PC-9 (cell line): ENCODE measurements around the gene ATP10B. TPM values are rescaled to one million over a fixed set of nuclear protein-coding genes. Genes with fewer than 3 reads are reported as not detected.

ENCODE experiments used
- BruUV-seq: library from RNA; stranded (reverse); fragments of 400-500 nt; replicated peaks from 2 replicates; lab custom pipeline; 2021; lab: Mats Ljungman, UMichigan
- CTCF ChIA-PET: fragments of 300-600 bp; sonication (Branson Sonifier 250); formaldehyde crosslinking; loops from one replicate; lab custom pipeline; 2022; ENCODE audit warnings: antibody characterized with exemption; lab: Charles Lee
- POLR2A ChIA-PET: fragments of 300-600 bp; sonication (Branson Sonifier 250); formaldehyde crosslinking; loops from one replicate; lab custom pipeline; 2022; ENCODE audit warnings: antibody characterized with exemption; ENCODE audit not compliant: unreplicated experiment; lab: Charles Lee
- DNase-seq, 2 experiments: peaks; one replicate each; pipeline versions ENCODE4 v3.0.0 to v3.0.0-alpha.2; 2015 to 2022; ENCODE audit warnings: mixed read lengths in 1 of 2
- H2AFZ ChIP-seq: fragments of 200-600 bp; sonication (generic); 2 replicates; pipeline ENCODE4 v1.8.1; 2017; ENCODE audit warnings: antibody characterized with exemption
- H3F3A ChIP-seq: fragments of 200-600 bp; sonication (generic); 2 replicates; pipeline ENCODE4 v1.8.1; 2017; ENCODE audit warnings: antibody characterized with exemption, mild to moderate bottlenecking, low read depth; ENCODE audit not compliant: insufficient read depth
- H3K27ac ChIP-seq: fragments of 200-600 bp; sonication (generic); 2 replicates; pipeline ENCODE4 v1.6.1; 2016; ENCODE audit warnings: mixed run types
- H3K27me3 ChIP-seq: fragments of 200-600 bp; sonication (generic); 2 replicates; pipeline ENCODE4 v1.6.1; 2016; ENCODE audit warnings: low read depth, mixed run types; ENCODE audit not compliant: insufficient read depth
- H3K36me3 ChIP-seq: fragments of 200-600 bp; sonication (generic); 2 replicates; pipeline ENCODE4 v1.6.1; 2016; ENCODE audit warnings: low read depth, mixed run types
- H3K4me1 ChIP-seq: fragments of 200-600 bp; sonication (generic); replicated peaks from 2 replicates; pipeline ENCODE4 v1.6.1; 2016; ENCODE audit warnings: mixed run types; ENCODE audit not compliant: insufficient read depth
- H3K4me2 ChIP-seq: fragments of 200-600 bp; sonication (generic); 2 replicates; pipeline ENCODE4 v1.6.1; 2017; ENCODE audit warnings: mixed run types
- H3K4me3 ChIP-seq: fragments of 200-600 bp; sonication (generic); 2 replicates; pipeline ENCODE4 v1.6.1; 2016; ENCODE audit warnings: mixed run types
- H3K79me2 ChIP-seq: fragments of 200-600 bp; sonication (generic); 2 replicates; pipeline ENCODE4 v1.6.1; 2017; ENCODE audit warnings: low read depth, mixed run types
- H3K9me2 ChIP-seq: fragments of 200-600 bp; sonication (generic); 2 replicates; pipeline ENCODE4 v1.8.1; 2017; ENCODE audit warnings: mild to moderate bottlenecking; ENCODE audit not compliant: insufficient read depth
- H3K9me3 ChIP-seq: fragments of 200-600 bp; sonication (generic); 2 replicates; pipeline ENCODE4 v1.8.1; 2016; ENCODE audit warnings: low read depth; ENCODE audit not compliant: insufficient read depth
- H4K20me1 ChIP-seq: fragments of 200-600 bp; sonication (generic); 2 replicates; pipeline ENCODE4 v1.8.1; 2017; ENCODE audit not compliant: insufficient read depth
- CTCF ChIP-seq: fragments of 200-600 bp; sonication (generic); conservative IDR thresholded peaks from 2 replicates; pipeline ENCODE4 v1.6.1; 2017; ENCODE audit warnings: mixed run types, antibody characterized with exemption, mild to moderate bottlenecking, moderate library complexity
- EZH2 ChIP-seq: fragments of 200-600 bp; sonication (generic); IDR thresholded peaks from 2 replicates; pipeline ENCODE4 v1.8.0; 2017; ENCODE audit warnings: antibody characterized with exemption, low read depth
- intact Hi-C: fragments of 100-400 bp; cut with micrococcal nuclease; formaldehyde crosslinking; loops from one replicate; pipeline ENCODE4 v1.10.0; 2022; ENCODE audit not compliant: unreplicated experiment
- total RNA-seq: library from RNA; stranded (reverse); gene quantifications from 2 replicates; pipeline ENCODE4 v1.2.3, GENCODE V29; 2021

Gene ATP10B
- total RNA-seq, 1 experiment from 2014 or later = not detected

DNA sequence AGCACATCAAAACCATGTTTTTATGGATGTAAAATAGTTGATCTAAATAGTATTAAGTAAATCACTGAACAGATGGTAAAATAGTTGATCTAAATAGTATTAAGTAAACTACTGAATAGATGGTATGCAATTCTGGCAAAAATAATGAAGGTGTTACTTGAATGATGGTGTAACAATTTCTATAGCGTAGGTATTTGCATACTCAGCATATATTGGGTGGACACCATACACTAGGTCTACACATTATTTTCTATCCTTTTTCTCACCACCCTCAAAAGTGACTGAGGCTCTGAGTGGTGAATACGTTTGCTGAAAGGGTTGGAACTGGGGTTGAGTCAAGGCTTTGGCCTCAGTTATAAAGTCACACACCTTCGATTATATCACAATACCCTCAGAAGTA, 81.3 kb downstream of the ATP10B start:
- H3K79me2 ChIP-seq = no peaks in the 10 kb centered on the region
- peaks cover 30% of the 10 kb centered on the region for H3K27me3 ChIP-seq
- intact Hi-C loops = loop anchor here (1.0 kb wide), 1 partner anchor 41 kb away; no protein-coding TSS in a partner anchor
- no peak overlapping the region for H3K4me2 ChIP-seq
- H3K9me2 ChIP-seq = no peaks in the 10 kb centered on the region
- no peak overlapping the region for H3K27ac ChIP-seq
- H3K36me3 ChIP-seq = no peaks in the 10 kb centered on the region
- no peak overlapping the region for H3K4me3 ChIP-seq
- no peak for TF ChIP-seq CTCF
- no TSS peak for BruUV-seq
- POLR2A ChIA-PET = interaction anchor here (0.7 kb wide), 1 partner anchor 366 kb away, joined by 4 read pairs; no protein-coding TSS in a partner anchor
- H3K4me1 ChIP-seq = no peaks in the 10 kb centered on the region
- no peaks in the 10 kb centered on the region for H3K9me3 ChIP-seq
- H3F3A ChIP-seq = no peaks in the 10 kb centered on the region
- no peak for DNase-seq
- CTCF ChIA-PET = no interaction called here
- no peak overlapping the region for H2AFZ ChIP-seq
- H4K20me1 ChIP-seq = no peaks in the 10 kb centered on the region

- H3K27me3 ChIP-seq = peaks cover 23% of the 10 kb centered on the region
- TF ChIP-seq CTCF (no peak), EZH2 (no peak)
- intact Hi-C loops = no loop called here
- no peak for DNase-seq
- H3K4me2 ChIP-seq = no peak overlapping the region
- H4K20me1 ChIP-seq = no peaks in the 10 kb centered on the region
- H3K27ac ChIP-seq = no peak overlapping the region
- H2AFZ ChIP-seq = no peak overlapping the region
- H3K79me2 ChIP-seq = no peaks in the 10 kb centered on the region
- H3K9me3 ChIP-seq = no peaks in the 10 kb centered on the region
- no peaks in the 10 kb centered on the region for H3F3A ChIP-seq
- H3K36me3 ChIP-seq = no peaks in the 10 kb centered on the region
- H3K4me1 ChIP-seq = no peaks in the 10 kb centered on the region
- BruUV-seq = no TSS peak
- H3K9me2 ChIP-seq = peaks cover 9% of the 10 kb centered on the region; the same call in 1 of the 2 replicates
- ChIA-PET CTCF (interaction anchor here (0.6 kb wide), 1 partner anchor 335 kb away, joined by 4 read pairs; no protein-coding TSS in a partner anchor), POLR2A (no interaction called here)
- no peak overlapping the region for H3K4me3 ChIP-seq
Observed at GRCh38 chr5:160769301-160769700, 82.7 kb downstream of the ATP10B start.

- ChIA-PET CTCF (interaction anchor here (0.6 kb wide), 1 partner anchor 421 kb away, joined by 3 read pairs; no protein-coding TSS in a partner anchor), POLR2A (no interaction called here)
- intact Hi-C loops = no loop called here
- TF ChIP-seq CTCF = no peak
- TF ChIP-seq EZH2 = no peak
- Histone ChIP-seq H3K9me3 (no peaks in the 10 kb centered on the region), H3K36me3 (no peaks in the 10 kb centered on the region), H3K27ac (no peak overlapping the region), H3K27me3 (peaks cover 7% of the 10 kb centered on the region), H3F3A (no peaks in the 10 kb centered on the region), H2AFZ (no peak overlapping the region), H3K4me1 (no peaks in the 10 kb centered on the region), H3K4me3 (no peak overlapping the region), H3K9me2 (peaks cover 9% of the 10 kb centered on the region; the same call in 1 of the 2 replicates), H3K79me2 (no peaks in the 10 kb centered on the region), H4K20me1 (no peaks in the 10 kb centered on the region), H3K4me2 (no peak overlapping the region)
- BruUV-seq = no TSS peak
- no peak for DNase-seq
Observed at GRCh38 chr5:160767062-160767461, 84.9 kb downstream of the ATP10B start.
